Body of pancreas (tissue), 4 donors: Measurements from ENCODE around the gene SGO1. TPM values are rescaled to one million over a fixed set of nuclear protein-coding genes. Genes with fewer than 3 reads are reported as not detected.

Experiments used
- ATAC-seq: fragments of 150-250 bp; one replicate; pipeline ENCODE4 v1.9.1; 2016
- DNase-seq, 4 donors: peaks; one replicate each; pipeline ENCODE4 v3.0.0-alpha.2; 2019
- H3K27ac ChIP-seq, 4 donors: fragments of 200-600 bp; sonication (generic); 1 replicate in 3 of 4; 2 replicates in 1 of 4; pipeline versions ENCODE4 v1.5.1 to v1.6.1; 2016 to 2019; ENCODE audit warnings: mild to moderate bottlenecking in 1 of 4, mixed read lengths in 1 of 4, moderate library complexity in 1 of 4
- H3K27me3 ChIP-seq, 2 donors: fragments of 200-600 bp; sonication (generic); one replicate each; pipeline ENCODE4 v1.6.0; 2016; ENCODE audit warnings: mild to moderate bottlenecking in 1 of 2
- H3K36me3 ChIP-seq, 2 donors: fragments of 200-600 bp; sonication (generic); replicated peaks in 1 of 2; 2 replicates each; pipeline ENCODE4 v1.5.1; 2016; ENCODE audit warnings: low read depth in 2 of 2; ENCODE audit not compliant: insufficient read depth in 1 of 2
- H3K4me1 ChIP-seq: fragments of 200-600 bp; sonication (generic); one replicate; pipeline ENCODE4 v1.6.0; 2016
- H3K4me3 ChIP-seq, 2 donors: fragments of 200-600 bp; sonication (generic); 1 replicate in 1 of 2; 2 replicates in 1 of 2; pipeline ENCODE4 v1.5.1; 2016 to 2019
- H3K9me3 ChIP-seq, 3 donors: fragments of 200-600 bp; sonication (generic); 1 replicate in 2 of 3; 2 replicates in 1 of 3; pipeline ENCODE4 v1.5.1; 2016
- POLR2A ChIP-seq, 3 donors: fragments of 450-650 bp; IDR thresholded peaks; one replicate each; pipeline ENCODE4 v1.6.1; 2016; ENCODE audit warnings: antibody characterized with exemption in 3 of 3, mild to moderate bottlenecking in 2 of 3
- WGBS, 2 donors: methylation state at CpG; one replicate each; pipeline ENCODE4 v1.1.5; 2017; 5-methylcytosine and 5-hydroxymethylcytosine counted together
- intact Hi-C: fragments of 100-400 bp; cut with DNase I; formaldehyde crosslinking; loops from one replicate; pipeline ENCODE4 v1.15.1; 2023
- total RNA-seq, 2 donors: library from RNA; depleted of rRNA; stranded (reverse); fragments of >200 nt; gene quantifications; one replicate each; pipeline ENCODE4 v1.1.0, GENCODE V29; 2016
- TF ChIP-seq, protein P1 (sequence below), 7 experiments: fragments of 450-650 bp in 4 of 7; fragments of 200-600 bp in 3 of 7; sonication (generic) in 3 of 7; IDR thresholded peaks; one replicate each; pipeline ENCODE4 v1.5.1; 2016 to 2019; ENCODE audit warnings: antibody characterized with exemption in 7 of 7

The SGO1 gene
- total RNA-seq, result 1 to 10 TPM in 1 of 2 donors, not detected in 1; 2.0 TPM

DNA sequence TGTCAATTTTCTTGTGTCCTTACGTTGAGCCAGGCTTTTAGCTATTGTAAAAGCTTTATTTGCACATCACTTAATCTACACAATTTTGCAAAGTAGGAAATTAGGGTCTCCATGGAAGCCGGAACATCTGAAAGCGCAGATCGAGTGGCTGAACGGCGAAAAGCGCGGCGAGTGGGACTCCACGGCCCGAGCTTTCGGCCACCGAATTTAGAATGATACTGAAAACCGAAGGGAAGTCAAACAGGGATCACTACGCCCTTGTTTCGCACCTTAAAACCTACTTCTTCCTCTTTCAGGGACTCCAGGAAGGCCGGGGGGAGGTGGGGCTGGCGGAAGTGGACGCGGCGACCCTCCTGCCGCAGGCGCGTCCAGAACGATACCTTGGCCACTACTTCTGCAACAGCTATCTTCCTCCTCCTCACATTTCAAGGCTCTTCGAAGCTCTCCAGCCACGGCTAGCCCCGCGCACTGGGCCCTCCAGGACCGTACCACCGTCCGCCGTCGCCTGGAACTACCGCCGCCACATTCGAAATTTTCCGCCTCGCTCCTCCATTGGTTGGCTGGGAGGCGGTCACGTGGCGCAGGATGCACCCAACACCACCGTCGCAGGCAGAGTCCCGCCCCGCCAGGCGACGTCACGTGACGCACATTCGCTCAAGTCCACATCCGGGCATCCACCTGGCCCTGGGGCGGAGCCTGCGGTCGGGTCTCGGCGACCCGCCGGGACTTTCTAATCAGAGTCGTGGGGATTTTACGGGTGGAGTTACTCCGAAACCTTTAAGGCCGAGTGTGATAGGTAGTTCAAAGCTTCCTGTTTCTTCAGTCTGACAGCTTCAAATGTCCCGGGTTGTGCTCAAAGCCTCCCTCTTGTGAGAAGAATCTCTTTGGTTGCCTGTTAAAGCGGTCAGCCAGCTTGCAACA, at the start of gene SGO1:
Gene SGO1, minus strand, starts transcription at position 528 of the 921 bp plus-strand sequence. CDS start 2,179 bp downstream, outside the sequence.
- WGBS, 2 donors, result 0 to 1% methylated on average over 37 to 65 of the region's 65 CpGs

DNA sequence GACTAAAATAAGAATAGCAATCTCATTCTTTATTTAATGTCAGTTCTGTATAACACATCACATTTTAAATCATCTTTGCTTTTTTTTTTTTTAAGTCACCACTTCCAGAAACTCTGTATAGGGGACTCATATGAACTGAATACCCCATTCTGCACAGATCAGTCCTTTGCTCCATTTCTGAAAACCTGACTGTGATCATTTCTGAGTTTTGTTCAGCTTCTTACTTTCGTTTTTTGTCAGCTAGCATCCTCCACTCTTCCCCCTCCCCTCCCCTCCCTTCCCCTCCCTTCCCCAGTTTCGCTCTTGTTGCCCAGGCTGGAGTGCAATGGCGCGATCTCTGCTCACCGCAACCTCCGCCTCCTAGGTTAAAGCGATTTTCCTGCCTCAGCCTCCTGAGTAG, 49.8 kb upstream of the SGO1 start:
- Histone ChIP-seq H3K9me3 (no peaks in the 10 kb centered on the region), H3K36me3 (no peaks in the 10 kb centered on the region), H3K4me3 (no peak overlapping the region), H3K27me3 (no peaks in the 10 kb centered on the region), H3K4me1 (peaks cover 24% of the 10 kb centered on the region), H3K27ac (peak overlapping the region; percentile 69 to 87 (median 74))
- TF ChIP-seq, protein P1, sequence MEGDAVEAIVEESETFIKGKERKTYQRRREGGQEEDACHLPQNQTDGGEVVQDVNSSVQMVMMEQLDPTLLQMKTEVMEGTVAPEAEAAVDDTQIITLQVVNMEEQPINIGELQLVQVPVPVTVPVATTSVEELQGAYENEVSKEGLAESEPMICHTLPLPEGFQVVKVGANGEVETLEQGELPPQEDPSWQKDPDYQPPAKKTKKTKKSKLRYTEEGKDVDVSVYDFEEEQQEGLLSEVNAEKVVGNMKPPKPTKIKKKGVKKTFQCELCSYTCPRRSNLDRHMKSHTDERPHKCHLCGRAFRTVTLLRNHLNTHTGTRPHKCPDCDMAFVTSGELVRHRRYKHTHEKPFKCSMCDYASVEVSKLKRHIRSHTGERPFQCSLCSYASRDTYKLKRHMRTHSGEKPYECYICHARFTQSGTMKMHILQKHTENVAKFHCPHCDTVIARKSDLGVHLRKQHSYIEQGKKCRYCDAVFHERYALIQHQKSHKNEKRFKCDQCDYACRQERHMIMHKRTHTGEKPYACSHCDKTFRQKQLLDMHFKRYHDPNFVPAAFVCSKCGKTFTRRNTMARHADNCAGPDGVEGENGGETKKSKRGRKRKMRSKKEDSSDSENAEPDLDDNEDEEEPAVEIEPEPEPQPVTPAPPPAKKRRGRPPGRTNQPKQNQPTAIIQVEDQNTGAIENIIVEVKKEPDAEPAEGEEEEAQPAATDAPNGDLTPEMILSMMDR (IDR thresholded peaks at IDR 0.05), result no peak
- no peak for TF ChIP-seq POLR2A (IDR thresholded peaks at IDR 0.05)
- intact Hi-C loops, result no loop called here
- WGBS, 2 donors, result 93 to 96% methylated on average over 7 of the region's 7 CpGs
- no peak for DNase-seq
- ATAC-seq, result no peak

More for the DNA sequence above, at the start of gene SGO1:
- ATAC-seq (peak; percentile 99), DNase-seq (peak; percentile 99 to 100 (median 100))
- no peaks in the 10 kb centered on the region for H3K9me3 ChIP-seq
- peaks cover 29% of the 10 kb centered on the region for H3K4me1 ChIP-seq
- no peaks in the 10 kb centered on the region for H3K27me3 ChIP-seq
- peak within 1 kb of the TSS; percentile 37 to 47 for H3K4me3 ChIP-seq
- H3K27ac ChIP-seq, result peak within 1 kb of the TSS; percentile 79 to 94 (median 88)
- intact Hi-C loops, result no loop called here
- TF ChIP-seq POLR2A (IDR thresholded peaks at IDR 0.05), result peak; percentile 82 to 95 (median 94)
- TF ChIP-seq, protein P1 (IDR thresholded peaks at IDR 0.05), result peak in 2 of 7 experiments; percentile 2 to 14
- H3K36me3 ChIP-seq, result no peaks in the 10 kb centered on the region

DNA sequence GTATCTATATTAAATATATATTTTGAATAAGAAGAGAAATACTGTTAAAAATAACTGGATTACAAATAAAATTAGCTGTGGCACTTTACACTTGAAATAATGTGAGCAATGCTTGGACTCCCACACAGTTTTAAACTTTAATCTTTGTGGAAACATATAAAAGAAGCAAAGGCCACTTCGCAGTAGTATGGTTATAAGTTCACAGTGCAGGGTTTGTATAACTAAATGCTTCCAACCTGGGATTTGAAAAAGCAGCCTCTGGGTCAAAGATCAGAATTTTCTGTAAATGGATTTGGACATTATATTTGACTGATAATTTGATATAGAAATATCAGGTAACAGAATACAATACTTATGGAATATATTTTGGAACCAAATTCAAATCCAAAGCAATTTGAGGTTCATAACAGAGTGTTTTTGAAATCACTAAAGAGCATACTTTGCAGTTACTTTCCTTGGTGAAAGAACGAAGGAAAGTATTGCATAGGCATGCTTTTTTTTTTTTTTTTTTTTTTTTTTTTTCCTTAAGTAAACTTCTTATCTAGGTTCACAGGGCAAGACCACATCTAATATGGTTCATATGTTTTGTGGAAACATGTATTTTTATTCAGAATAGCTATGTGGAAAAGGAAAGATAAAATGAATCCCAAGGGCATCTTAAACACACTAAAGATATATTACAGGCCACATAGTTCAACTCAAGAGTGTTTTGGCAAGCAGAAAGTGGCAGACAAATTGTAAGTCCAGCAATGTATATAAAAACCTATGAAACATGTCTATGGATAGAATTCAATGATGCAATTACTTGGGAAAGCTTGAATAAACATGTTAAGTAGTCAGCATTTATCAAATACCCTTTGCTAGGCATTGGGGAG, 47.1 kb upstream of the SGO1 start:
- DNase-seq (no peak), ATAC-seq (no peak)
- 33 to 34% methylated on average over 2 of the region's 2 CpGs for WGBS, 2 donors
- H3K27ac ChIP-seq, result peak overlapping the region in 1 of 4 donors; percentile 31
- no peaks in the 10 kb centered on the region for H3K27me3 ChIP-seq
- no peaks in the 10 kb centered on the region for H3K36me3 ChIP-seq
- peaks cover 24% of the 10 kb centered on the region for H3K4me1 ChIP-seq
- intact Hi-C loops, result no loop called here
- no peak overlapping the region for H3K4me3 ChIP-seq
- H3K9me3 ChIP-seq, result no peaks in the 10 kb centered on the region
- TF ChIP-seq POLR2A (IDR thresholded peaks at IDR 0.05), result no peak

DNA sequence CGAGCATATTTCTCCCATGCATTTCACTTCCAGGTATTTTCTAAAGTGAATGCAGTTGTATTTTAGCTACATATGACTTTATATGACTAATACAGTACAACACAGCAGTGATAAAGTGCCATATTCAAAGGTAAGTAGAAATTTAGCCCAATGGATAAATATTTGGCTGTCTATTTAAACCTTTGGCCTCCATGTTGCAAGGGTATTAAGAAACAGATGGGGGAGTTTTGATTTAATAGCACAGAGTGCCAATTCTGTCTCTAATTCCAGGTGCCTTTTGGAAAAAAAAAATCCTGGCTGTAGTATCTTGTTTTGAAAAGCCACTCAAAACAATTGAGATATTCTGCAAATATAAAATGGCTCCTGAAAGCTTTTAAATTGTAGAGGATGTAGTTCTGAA, 44.9 kb upstream of the SGO1 start:
- no peak for ATAC-seq
- Histone ChIP-seq H3K4me3 (no peak overlapping the region), H3K9me3 (no peaks in the 10 kb centered on the region), H3K27ac (no peak overlapping the region), H3K27me3 (no peaks in the 10 kb centered on the region), H3K4me1 (peaks cover 20% of the 10 kb centered on the region), H3K36me3 (no peaks in the 10 kb centered on the region)
- TF ChIP-seq, protein P1 (IDR thresholded peaks at IDR 0.05), result no peak
- TF ChIP-seq POLR2A (IDR thresholded peaks at IDR 0.05), result no peak
- DNase-seq, result no peak
- intact Hi-C loops, result no loop called here
- 88 to 100% methylated on average over 1 of the region's 1 CpG for WGBS, 2 donors

DNA sequence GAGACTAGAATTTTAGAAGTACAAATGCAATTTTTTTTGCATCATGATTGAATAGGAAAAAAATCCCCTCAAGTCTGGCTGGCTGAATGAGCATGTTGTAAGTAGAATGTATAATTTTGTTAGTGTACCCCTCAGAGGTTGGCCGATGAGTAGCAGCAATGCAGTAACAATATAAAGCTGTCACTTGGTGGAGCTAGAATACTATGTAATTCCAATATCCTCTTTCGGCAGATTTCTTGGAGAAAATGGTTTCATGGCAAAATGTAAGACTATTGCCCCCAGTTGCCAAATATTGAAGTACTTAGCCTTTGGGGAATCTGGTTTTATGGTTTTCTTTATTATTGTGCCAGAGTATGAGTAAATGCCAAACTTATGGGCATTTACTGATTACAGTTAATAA, 39.8 kb upstream of the SGO1 start:
- DNase-seq, result peak in 1 of 4 donors; percentile 8
- TF ChIP-seq, protein P1 (IDR thresholded peaks at IDR 0.05), result peak in 6 of 7 experiments; percentile 45 to 77 (median 70)
- TF ChIP-seq POLR2A (IDR thresholded peaks at IDR 0.05), result no peak

More for the DNA sequence above, 39.8 kb upstream of the SGO1 start:
- Histone ChIP-seq H3K27ac (no peak overlapping the region), H3K9me3 (no peaks in the 10 kb centered on the region), H3K27me3 (no peaks in the 10 kb centered on the region), H3K4me3 (no peak overlapping the region), H3K36me3 (no peaks in the 10 kb centered on the region), H3K4me1 (peaks cover 7% of the 10 kb centered on the region)
- intact Hi-C loops, result no loop called here
- 1 to 10% methylated on average over 2 of the region's 2 CpGs for WGBS, 2 donors
- peak; percentile 78 for ATAC-seq
